MV-4-11 (cell line): ENCODE results near the gene FAM20C.
A peak's percentile ranks its signal among the peaks of the same experiment; 100 is the strongest.

Experiments used
- DNase-seq: peaks from one replicate; lab custom pipeline; 2025; lab: John Stamatoyannopoulos, UW

FAM20C gene

GRCh38 chr7:256981-257646 is 64.7 kb downstream of the FAM20C start:
- no peak for DNase-seq

- DNase-seq = no peak
Observed at GRCh38 chr7:257647-257992, 65.2 kb downstream of the FAM20C start.

- no peak for DNase-seq
Observed at GRCh38 chr7:258476-259190, 66.3 kb downstream of the FAM20C start.

GRCh38 chr7:259191-259505 is 66.8 kb downstream of the FAM20C start:
- no peak for DNase-seq

GRCh38 chr7:259751-260405 is 67.5 kb downstream of the FAM20C start:
- no peak for DNase-seq

- no peak for DNase-seq
Observed at GRCh38 chr7:260441-261281, 68.3 kb downstream of the FAM20C start.

- DNase-seq = no peak
Observed at GRCh38 chr7:261341-262250, 69.2 kb downstream of the FAM20C start.

GRCh38 chr7:262251-262572 is 69.8 kb downstream of the FAM20C start:
- no peak for DNase-seq

- peak; percentile 48 for DNase-seq
Observed at GRCh38 chr7:262631-263311, 70.4 kb downstream of the FAM20C start.

- peak; percentile 75 for DNase-seq
Observed at GRCh38 chr7:263483-264351, 71.3 kb downstream of the FAM20C start.

- DNase-seq = no peak
Observed at GRCh38 chr7:264541-265191, 72.3 kb downstream of the FAM20C start.

GRCh38 chr7:265192-265997 is 73.0 kb downstream of the FAM20C start:
- no peak for DNase-seq

GRCh38 chr7:265998-266850 is 73.9 kb downstream of the FAM20C start:
- DNase-seq = no peak

GRCh38 chr7:266851-267840 is 74.8 kb downstream of the FAM20C start:
- no peak for DNase-seq

GRCh38 chr7:268991-269390 is 76.6 kb downstream of the FAM20C start:
- DNase-seq = no peak

- no peak for DNase-seq
Observed at GRCh38 chr7:269721-270120, 77.3 kb downstream of the FAM20C start.
